Measurements from ENCODE around the gene FGF14.

Gene FGF14

DNA sequence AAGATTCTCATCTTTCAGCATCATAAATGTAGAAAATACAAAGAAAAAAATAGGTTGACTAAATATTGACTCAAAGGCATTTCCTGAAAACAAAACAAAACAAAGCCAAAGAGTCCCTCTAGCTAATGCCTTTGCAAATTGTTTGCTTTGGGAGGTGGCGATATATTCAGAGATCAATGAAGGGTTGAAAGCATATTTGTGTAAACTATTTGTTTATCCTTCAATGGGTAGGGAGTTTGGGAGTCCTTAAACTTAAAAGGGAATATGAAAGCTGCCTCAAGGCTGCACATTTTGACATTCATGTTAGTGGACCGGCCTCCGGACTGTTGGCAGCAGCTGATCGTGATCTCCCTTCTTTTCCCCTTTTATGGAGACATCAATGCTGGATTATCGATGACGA, 691.9 kb downstream of the FGF14 start:
- TF ChIP-seq, protein P1, sequence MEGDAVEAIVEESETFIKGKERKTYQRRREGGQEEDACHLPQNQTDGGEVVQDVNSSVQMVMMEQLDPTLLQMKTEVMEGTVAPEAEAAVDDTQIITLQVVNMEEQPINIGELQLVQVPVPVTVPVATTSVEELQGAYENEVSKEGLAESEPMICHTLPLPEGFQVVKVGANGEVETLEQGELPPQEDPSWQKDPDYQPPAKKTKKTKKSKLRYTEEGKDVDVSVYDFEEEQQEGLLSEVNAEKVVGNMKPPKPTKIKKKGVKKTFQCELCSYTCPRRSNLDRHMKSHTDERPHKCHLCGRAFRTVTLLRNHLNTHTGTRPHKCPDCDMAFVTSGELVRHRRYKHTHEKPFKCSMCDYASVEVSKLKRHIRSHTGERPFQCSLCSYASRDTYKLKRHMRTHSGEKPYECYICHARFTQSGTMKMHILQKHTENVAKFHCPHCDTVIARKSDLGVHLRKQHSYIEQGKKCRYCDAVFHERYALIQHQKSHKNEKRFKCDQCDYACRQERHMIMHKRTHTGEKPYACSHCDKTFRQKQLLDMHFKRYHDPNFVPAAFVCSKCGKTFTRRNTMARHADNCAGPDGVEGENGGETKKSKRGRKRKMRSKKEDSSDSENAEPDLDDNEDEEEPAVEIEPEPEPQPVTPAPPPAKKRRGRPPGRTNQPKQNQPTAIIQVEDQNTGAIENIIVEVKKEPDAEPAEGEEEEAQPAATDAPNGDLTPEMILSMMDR (IDR thresholded peaks at IDR 0.05; ENCODE audit: low read depth, low read length, missing control alignments) = no peak
- DNase-seq (ENCODE audit: low read depth) = no peak
- no peak overlapping the region for H3K4me3 ChIP-seq (ENCODE audit: low read depth, low read length)

GRCh38 chr13:101708115-101708514, 693.7 kb downstream of the FGF14 start:
- no peak overlapping the region for H3K4me3 ChIP-seq (ENCODE audit: low read depth, low read length)
- TF ChIP-seq, protein P1 (IDR thresholded peaks at IDR 0.05; ENCODE audit: low read depth, low read length, missing control alignments) = no peak
- no peak for DNase-seq (ENCODE audit: low read depth)

- DNase-seq (ENCODE audit: low read depth) = no peak
- TF ChIP-seq, protein P1 (IDR thresholded peaks at IDR 0.05; ENCODE audit: low read depth, low read length, missing control alignments) = no peak
Measured at GRCh38 chr13:101707659-101708058, 694.2 kb downstream of the FGF14 start.

DNA sequence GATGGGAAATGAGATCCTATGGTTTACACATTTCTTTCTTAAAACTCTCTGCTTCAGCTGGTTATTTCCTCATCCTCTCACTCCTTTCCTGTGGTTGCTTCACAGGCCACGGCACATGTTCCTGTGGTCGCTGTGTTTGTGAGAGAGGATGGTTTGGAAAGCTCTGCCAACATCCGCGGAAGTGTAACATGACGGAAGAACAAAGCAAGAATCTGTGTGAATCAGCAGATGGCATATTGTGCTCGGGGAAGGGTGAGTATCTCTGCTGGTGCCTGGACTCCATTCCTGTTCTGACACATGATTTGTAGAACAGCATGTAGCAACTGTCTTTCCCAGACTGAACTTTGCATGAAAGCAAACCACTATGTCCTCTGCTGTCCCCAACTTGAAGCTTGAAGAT, 695.2 kb downstream of the FGF14 start:
- H3K4me3 ChIP-seq (ENCODE audit: low read depth, low read length) = no peak overlapping the region
- no peak for DNase-seq (ENCODE audit: low read depth)
- TF ChIP-seq, protein P1 (IDR thresholded peaks at IDR 0.05; ENCODE audit: low read depth, low read length, missing control alignments) = no peak

More at GRCh38 chr13:101707659-101708058, 694.2 kb downstream of the FGF14 start:
- H3K4me3 ChIP-seq (ENCODE audit: low read depth, low read length) = no peak overlapping the region

- TF ChIP-seq, protein P1 (IDR thresholded peaks at IDR 0.05; ENCODE audit: low read depth, low read length, missing control alignments) = no peak
- no peak overlapping the region for H3K4me3 ChIP-seq (ENCODE audit: low read depth, low read length)
- DNase-seq (ENCODE audit: low read depth) = no peak
Measured at GRCh38 chr13:101703838-101704237, 698.0 kb downstream of the FGF14 start.

GRCh38 chr13:101703081-101703480, 698.8 kb downstream of the FGF14 start:
- no peak overlapping the region for H3K4me3 ChIP-seq (ENCODE audit: low read depth, low read length)
- TF ChIP-seq, protein P1 (IDR thresholded peaks at IDR 0.05; ENCODE audit: low read depth, low read length, missing control alignments) = no peak
- no peak for DNase-seq (ENCODE audit: low read depth)

DNA sequence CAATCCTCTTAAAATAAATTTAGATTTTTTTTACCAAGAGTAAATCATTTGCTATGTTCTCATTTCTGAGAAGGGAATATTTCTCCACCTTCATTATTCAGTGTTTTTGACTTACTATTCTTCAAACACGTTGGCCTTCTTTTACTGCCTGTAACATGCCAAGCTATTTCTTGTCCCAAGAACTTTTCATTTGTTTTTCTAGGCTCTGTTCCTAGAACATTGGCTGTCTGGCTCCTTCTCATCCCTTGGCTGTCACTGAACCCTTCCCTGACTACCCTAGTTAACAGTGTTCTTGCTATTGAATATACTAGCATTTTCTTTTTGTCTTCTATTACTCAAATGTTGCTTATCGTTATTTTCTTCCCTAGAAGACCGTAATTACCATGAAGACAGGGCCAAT, 701.2 kb downstream of the FGF14 start:
- no peak for DNase-seq (ENCODE audit: low read depth)

More for the DNA sequence above, 701.2 kb downstream of the FGF14 start:
- TF ChIP-seq, protein P1 (IDR thresholded peaks at IDR 0.05; ENCODE audit: low read depth, low read length, missing control alignments) = no peak
- H3K4me3 ChIP-seq (ENCODE audit: low read depth, low read length) = no peak overlapping the region
